Activated CD4-positive, alpha-beta T cell treated with anti-CD3 and anti-CD28 coated beads, Interleukin-2, Interleukin-4, amounts not matched to agents 100 ng/mL and 50 ng/mL, durations not matched to agents 16 hours and 8 hours (primary cell): ENCODE results near the gene NANOS3.

ENCODE experiments used
- DNase-seq: peaks from one replicate; pipeline ENCODE4 v3.0.0-alpha.2; 2020; ENCODE audit warnings: low spot score

NANOS3 gene

GRCh38 chr19:13885826-13886365, 9.0 kb downstream of the NANOS3 start:
- no peak for DNase-seq

- peak; percentile 33 for DNase-seq
Observed at GRCh38 chr19:13887018-13887436, 10.1 kb downstream of the NANOS3 start.

- DNase-seq: no peak
Observed at GRCh38 chr19:13887517-13887916, 10.6 kb downstream of the NANOS3 start.

DNA sequence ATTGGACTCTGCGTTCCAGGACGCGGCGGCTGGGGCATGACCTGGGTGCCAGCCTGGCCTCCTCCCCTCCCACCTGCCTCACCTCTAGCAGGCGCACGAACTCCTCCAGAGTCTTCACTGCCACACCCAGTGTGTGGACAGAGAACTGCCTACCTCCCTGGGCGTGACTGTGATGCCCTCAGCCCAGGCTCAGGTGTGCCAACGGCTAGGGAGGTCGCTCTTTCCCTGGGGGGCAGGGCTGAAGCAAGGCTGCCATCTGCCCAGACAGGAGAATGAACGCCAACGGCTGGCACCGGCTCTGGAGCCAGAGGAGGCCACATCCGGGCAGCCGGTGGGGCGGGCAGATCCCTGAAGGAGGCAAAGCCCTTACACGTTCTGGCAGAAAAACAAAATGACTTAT, 11.3 kb downstream of the NANOS3 start:
- no peak for DNase-seq

DNA sequence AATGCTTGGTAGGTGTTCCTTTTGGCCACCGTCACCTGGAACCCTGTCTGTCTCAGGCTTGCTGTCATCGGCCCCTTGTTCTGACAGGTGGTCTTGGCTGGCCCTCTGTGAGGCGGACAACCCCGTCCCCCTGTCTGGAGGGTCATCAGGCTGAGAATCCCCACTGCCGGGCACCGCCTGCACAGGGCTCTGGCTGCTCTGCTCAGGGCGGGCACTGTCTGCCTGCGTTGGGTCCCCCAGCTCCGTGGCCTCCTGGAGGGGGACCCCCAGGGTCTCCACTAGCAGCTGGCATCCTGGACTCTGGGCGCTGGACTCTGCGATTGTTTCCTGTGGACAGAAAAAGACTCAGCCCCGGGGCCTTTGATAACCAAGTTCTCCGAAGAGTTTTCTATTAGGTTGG, 13.2 kb downstream of the NANOS3 start:
- DNase-seq: no peak

DNA sequence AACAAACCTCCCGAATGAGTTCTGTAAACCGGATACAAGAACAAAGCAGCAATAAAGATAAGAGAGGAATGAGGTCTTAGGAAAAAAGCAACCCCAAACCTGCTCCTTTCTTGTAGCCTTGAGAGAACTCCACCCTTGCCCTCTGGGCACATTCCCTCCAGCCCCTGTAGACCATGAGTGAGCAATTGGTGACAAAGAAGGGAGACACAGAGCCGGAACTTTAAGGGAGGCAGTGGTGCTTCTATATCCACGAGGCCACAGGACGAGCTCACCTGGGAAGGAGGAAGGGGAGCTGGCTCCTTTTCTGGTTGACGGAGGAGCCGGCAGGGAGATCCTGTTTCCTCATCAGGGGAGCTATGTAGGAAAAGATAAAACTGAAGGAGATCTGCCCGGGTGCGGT, 15.9 kb downstream of the NANOS3 start:
- no peak for DNase-seq

GRCh38 chr19:13894552-13894951, 17.6 kb downstream of the NANOS3 start:
- DNase-seq: no peak

DNA sequence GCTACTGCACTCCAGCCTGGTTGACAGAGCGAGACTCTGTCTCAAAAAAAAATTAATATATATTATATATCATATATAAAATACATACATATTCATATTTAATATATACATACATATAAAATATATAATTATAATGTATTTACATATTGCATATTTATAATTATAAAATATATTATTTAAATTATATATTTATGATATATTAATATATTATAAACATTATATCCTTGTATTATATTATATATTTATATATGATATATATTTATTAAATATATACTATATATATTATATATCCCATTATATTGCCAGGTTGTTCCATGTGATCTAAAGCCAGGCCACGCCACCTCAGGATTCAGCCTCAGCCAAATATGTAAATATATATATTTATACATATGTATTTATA, 19.3 kb downstream of the NANOS3 start:
- DNase-seq: no peak

DNA sequence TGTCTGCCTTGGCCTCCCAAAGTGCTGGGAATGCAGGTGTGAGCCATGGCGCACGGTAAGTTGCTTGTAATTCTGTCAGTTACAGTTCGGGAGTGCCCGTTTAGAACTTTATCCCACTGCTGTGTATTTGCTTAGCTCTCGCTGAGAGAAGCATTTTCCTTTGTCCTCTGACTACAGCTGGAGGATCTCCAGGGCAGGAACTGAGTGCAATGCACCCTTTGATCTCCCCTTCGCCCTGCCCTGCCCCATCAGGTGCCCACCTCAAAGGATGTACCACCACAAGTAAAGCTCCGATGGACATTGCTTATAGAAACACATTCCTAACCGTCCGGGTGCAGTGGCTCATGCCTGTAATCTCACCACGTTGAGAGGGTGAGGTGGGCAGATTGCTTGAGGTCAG, 22.5 kb downstream of the NANOS3 start:
- DNase-seq: no peak

- no peak for DNase-seq
Observed at GRCh38 chr19:13899912-13900584, 23.1 kb downstream of the NANOS3 start.

GRCh38 chr19:13902993-13903555, 26.1 kb downstream of the NANOS3 start:
- DNase-seq: peak; percentile 44

DNA sequence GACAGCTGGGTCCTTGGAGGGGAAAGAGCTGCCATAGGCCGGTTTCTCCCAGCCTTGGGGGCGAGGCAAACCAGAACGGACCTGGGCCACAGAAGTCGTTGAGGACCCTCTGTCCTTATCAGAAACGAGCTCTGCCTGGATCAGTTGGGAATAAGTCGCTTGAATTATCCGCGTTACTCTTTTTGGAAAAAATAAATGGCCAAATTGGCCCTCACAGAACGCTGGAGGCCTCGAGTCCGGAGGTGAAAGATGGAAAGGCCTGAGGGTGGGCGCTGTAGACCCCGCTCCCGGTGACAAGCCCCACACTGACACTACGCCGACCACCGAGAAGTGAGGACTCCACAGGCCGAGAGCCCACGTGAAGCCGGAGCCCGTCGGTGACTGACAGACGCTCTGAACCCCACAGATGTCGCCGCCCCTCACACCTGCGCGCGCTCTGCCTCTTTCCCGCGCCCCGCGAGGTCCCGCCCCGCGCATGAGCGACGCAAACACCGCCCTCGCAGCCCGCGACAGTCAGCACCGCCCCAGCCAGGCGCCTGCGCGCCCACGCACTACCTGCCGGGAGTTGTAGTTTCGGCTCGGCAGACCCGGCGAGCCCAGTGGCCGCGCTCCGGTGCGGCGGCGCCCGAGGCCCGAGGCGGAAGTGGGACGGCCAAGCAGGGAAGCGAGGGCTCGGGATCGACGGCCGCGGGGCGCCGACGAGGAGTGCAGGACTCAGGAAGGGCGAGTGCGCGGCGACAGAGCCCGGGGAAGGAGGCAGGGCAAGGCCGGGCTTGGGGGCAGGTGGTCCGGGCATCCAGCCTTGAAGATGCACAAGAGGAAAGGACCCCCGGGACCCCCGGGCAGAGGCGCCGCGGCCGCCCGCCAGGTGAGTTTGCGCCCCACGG, 28.9 kb downstream of the NANOS3 start, which contains the start of the genes BRME1 and CC2D1A:
Gene BRME1 (minus strand): TSS at position 484 of the 887 bp plus-strand sequence. CDS start 1,225 bp downstream, outside the sequence.
Gene CC2D1A (plus strand): TSS at position 568 of the 887 bp plus-strand sequence. CDS start 241 bp downstream, at position 809.
- peak; percentile 96 for DNase-seq

DNA sequence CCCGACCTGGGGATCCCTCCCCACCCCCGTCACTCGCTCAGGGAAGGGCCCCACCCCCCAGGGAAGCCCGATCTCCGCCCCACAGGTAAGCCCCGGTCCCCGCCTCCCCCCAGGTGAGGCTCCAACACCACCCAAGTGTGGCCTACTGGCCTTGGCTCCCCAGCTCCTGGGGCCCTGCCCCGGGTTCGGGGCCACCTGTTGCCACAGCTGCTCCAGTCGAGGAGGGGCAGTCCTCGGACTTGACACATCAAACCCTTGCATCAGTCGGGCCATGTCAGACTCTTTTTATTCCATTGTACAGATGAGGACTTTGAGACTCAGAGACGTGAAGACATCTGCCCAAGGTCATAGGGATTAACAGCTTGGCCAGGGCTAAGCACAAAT, 29.6 kb downstream of the NANOS3 start:
- DNase-seq: no peak

GRCh38 chr19:13906910-13907309, 30.0 kb downstream of the NANOS3 start:
- no peak for DNase-seq

DNA sequence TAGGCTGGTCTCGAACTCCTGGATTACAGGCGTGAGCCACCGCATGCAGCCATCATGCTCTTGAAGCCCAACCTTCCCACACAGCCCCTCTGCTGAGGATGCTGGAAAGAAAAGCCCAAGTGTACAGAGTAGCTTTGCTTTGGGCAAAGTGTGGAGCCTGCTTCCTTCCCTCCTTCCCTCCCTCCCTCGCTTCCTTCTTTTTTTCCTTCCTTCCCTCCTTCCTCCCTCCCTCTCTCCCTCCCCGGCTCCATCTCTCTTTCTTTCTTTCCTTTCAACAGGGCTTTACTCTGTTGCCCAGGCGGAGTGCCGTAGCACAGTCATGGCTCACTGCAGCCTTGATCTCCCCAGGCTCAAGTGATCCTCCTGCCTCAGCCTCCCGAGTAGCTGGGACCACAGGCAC, 31.7 kb downstream of the NANOS3 start:
- DNase-seq: no peak

DNA sequence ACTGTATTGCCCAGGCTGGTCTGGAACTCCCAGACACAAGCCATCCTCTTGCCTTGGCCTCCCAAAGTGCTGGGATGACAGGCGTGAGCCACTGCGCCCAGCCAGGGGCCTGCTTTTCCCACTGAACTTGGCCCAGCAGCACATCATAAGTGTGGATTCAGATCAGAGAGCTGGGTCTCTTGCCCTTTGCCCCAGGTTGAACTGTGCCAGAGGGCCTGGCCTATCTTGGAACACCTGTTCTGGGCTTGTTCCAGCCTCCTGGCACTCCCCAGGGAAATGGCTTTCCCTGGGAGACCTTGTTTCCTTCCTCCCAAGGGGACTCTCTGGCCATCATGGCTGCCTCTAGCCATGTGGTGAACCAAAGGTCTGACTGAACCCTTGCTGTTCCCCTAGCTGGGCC, 32.5 kb downstream of the NANOS3 start:
- DNase-seq: no peak

DNA sequence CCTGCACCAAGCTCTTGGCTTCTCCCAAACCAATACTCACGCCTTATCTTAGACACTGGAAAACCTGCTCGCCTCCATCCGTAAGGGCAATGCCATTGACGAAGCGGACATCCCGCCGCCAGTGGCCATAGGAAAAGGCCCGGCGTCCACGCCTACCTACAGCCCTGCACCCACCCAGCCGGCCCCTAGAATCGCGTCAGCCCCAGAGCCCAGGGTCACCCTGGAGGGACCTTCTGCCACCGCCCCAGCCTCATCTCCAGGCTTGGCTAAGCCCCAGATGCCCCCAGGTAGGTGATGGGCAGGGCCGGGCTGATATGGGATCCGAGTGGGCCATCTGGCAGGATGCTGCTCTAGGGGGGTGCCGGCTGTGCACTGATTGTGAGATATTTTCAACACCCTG, 36.4 kb downstream of the NANOS3 start:
- no peak for DNase-seq

GRCh38 chr19:13914777-13915176, 37.8 kb downstream of the NANOS3 start:
- DNase-seq: no peak

GRCh38 chr19:13917888-13918406, 41.0 kb downstream of the NANOS3 start:
- DNase-seq: no peak

GRCh38 chr19:13918726-13919411, 41.9 kb downstream of the NANOS3 start:
- no peak for DNase-seq

DNA sequence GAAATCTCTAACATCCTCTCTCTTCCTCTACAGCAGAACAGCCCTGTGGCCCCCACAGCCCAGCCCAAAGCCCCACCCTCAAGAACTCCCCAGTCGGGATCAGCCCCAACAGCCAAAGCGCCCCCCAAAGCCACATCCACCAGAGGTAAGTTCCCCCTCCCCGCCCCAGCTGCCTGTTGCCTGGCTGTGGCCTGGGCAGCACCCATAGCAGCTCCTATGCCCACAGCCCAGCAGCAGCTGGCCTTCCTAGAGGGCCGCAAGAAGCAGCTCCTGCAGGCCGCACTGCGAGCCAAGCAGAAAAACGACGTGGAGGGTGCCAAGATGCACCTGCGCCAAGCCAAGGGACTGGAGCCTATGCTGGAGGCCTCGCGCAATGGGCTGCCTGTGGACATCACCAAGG, 43.6 kb downstream of the NANOS3 start:
- DNase-seq: no peak
